ENCODE data around the gene CACNA2D3. TPM values are rescaled to one million over a fixed set of nuclear protein-coding genes. Genes with fewer than 3 reads are reported as not detected.

CACNA2D3 gene
- polyA plus RNA-seq, 1 donor from 2014 or later = 26.2 TPM

GRCh38 chr3:54127499-54128056 is 5.2 kb downstream of the CACNA2D3 start:
- Histone ChIP-seq H3F3A (ENCODE audit: insufficient read depth, low read length, poor library complexity, severe bottlenecking) (no peaks in the 10 kb centered on the region), H3K27me3 (ENCODE audit: insufficient read depth, low read depth, low read length) (peaks cover 39% of the 10 kb centered on the region), H3K4me3 (ENCODE audit: low read length) (no peak overlapping the region), H4K20me1 (ENCODE audit: insufficient read depth) (no peaks in the 10 kb centered on the region), H3K27ac (ENCODE audit: low read length) (no peak overlapping the region), H3K9me3 (ENCODE audit: low read length) (no peaks in the 10 kb centered on the region), H3K9me2 (ENCODE audit: insufficient read depth, low read length) (no peaks in the 10 kb centered on the region), H3K79me2 (replicated peaks; ENCODE audit: insufficient read depth, low read length) (no peaks in the 10 kb centered on the region), H3K9ac (ENCODE audit: low read length) (no peak overlapping the region), H2AFZ (ENCODE audit: low read depth, low read length) (no peak overlapping the region), H3K4me2 (ENCODE audit: low read length) (no peak overlapping the region), H3K36me3 (ENCODE audit: insufficient read depth, low read length) (no peaks in the 10 kb centered on the region)
- TF ChIP-seq EZH2 (IDR thresholded peaks at IDR 0.05; ENCODE audit: borderline replicate concordance, insufficient read depth, low read length, poor library complexity, severe bottlenecking) (no peak), REST (IDR thresholded peaks at IDR 0.05; ENCODE audit: borderline replicate concordance) (no peak), SMC3 (conservative IDR thresholded peaks at IDR 0.05; ENCODE audit: poor library complexity) (no peak), CTCF (IDR thresholded peaks at IDR 0.05; ENCODE audit: poor library complexity, severe bottlenecking) (no peak), RAD21 (conservative IDR thresholded peaks at IDR 0.05) (no peak), MXI1 (conservative IDR thresholded peaks at IDR 0.05; ENCODE audit: poor library complexity, severe bottlenecking) (no peak), EP300 (conservative IDR thresholded peaks at IDR 0.05; ENCODE audit: poor library complexity, severe bottlenecking) (no peak), POLR2AphosphoS5 (IDR thresholded peaks at IDR 0.05) (no peak), TAF1 (IDR thresholded peaks at IDR 0.05; ENCODE audit: low read depth) (no peak)

GRCh38 chr3:54131026-54131605 is 8.8 kb downstream of the CACNA2D3 start:
- Histone ChIP-seq H3K4me3 (ENCODE audit: low read length) (no peak overlapping the region), H2AFZ (ENCODE audit: low read depth, low read length) (no peak overlapping the region), H4K20me1 (ENCODE audit: insufficient read depth) (no peaks in the 10 kb centered on the region), H3F3A (ENCODE audit: insufficient read depth, low read length, poor library complexity, severe bottlenecking) (no peaks in the 10 kb centered on the region), H3K27me3 (ENCODE audit: insufficient read depth, low read depth, low read length) (peaks cover 5% of the 10 kb centered on the region), H3K9ac (ENCODE audit: low read length) (no peak overlapping the region), H3K79me2 (replicated peaks; ENCODE audit: insufficient read depth, low read length) (no peaks in the 10 kb centered on the region), H3K36me3 (ENCODE audit: insufficient read depth, low read length) (no peaks in the 10 kb centered on the region), H3K9me2 (ENCODE audit: insufficient read depth, low read length) (no peaks in the 10 kb centered on the region), H3K27ac (ENCODE audit: low read length) (no peak overlapping the region), H3K9me3 (ENCODE audit: low read length) (no peaks in the 10 kb centered on the region), H3K4me2 (ENCODE audit: low read length) (no peak overlapping the region)
- no peak for TF ChIP-seq CTCF (IDR thresholded peaks at IDR 0.05; ENCODE audit: poor library complexity, severe bottlenecking)
- no peak for TF ChIP-seq EZH2 (IDR thresholded peaks at IDR 0.05; ENCODE audit: borderline replicate concordance, insufficient read depth, low read length, poor library complexity, severe bottlenecking)
- no peak for TF ChIP-seq REST (IDR thresholded peaks at IDR 0.05; ENCODE audit: borderline replicate concordance)
- TF ChIP-seq EP300 (conservative IDR thresholded peaks at IDR 0.05; ENCODE audit: poor library complexity, severe bottlenecking) = no peak
- TF ChIP-seq SMC3 (conservative IDR thresholded peaks at IDR 0.05; ENCODE audit: poor library complexity) = no peak
- no peak for TF ChIP-seq POLR2AphosphoS5 (IDR thresholded peaks at IDR 0.05)
- no peak for TF ChIP-seq RAD21 (conservative IDR thresholded peaks at IDR 0.05)
- TF ChIP-seq TAF1 (IDR thresholded peaks at IDR 0.05; ENCODE audit: low read depth) = no peak
- no peak for TF ChIP-seq MXI1 (conservative IDR thresholded peaks at IDR 0.05; ENCODE audit: poor library complexity, severe bottlenecking)

Measured in neural cell (in vitro differentiated cells).